Mammary epithelial cell (primary cell): Measurements from ENCODE around the gene UGT1A4.
A peak's percentile ranks its signal among the peaks of the same experiment; 100 is the strongest.

Experiments used
- EZH2 ChIP-seq: IDR thresholded peaks from 2 replicates; pipeline ENCODE4 v1.6.1; 2012; ENCODE audit warnings: low read length, inconsistent platforms, borderline replicate concordance
- TF ChIP-seq, protein P1 (sequence below), 2 donors: IDR thresholded peaks in 1 of 2; conservative IDR thresholded peaks in 1 of 2; 2 replicates each; pipeline ENCODE4 v1.5.1; 2011 to 2012; ENCODE audit warnings: inconsistent platforms in 2 of 2, low read length in 2 of 2, mild to moderate bottlenecking in 2 of 2, control low read depth in 1 of 2, low read depth in 1 of 2; ENCODE audit not compliant: insufficient read depth in 1 of 2; ENCODE audit errors: extremely low read depth in 1 of 2

DNA sequence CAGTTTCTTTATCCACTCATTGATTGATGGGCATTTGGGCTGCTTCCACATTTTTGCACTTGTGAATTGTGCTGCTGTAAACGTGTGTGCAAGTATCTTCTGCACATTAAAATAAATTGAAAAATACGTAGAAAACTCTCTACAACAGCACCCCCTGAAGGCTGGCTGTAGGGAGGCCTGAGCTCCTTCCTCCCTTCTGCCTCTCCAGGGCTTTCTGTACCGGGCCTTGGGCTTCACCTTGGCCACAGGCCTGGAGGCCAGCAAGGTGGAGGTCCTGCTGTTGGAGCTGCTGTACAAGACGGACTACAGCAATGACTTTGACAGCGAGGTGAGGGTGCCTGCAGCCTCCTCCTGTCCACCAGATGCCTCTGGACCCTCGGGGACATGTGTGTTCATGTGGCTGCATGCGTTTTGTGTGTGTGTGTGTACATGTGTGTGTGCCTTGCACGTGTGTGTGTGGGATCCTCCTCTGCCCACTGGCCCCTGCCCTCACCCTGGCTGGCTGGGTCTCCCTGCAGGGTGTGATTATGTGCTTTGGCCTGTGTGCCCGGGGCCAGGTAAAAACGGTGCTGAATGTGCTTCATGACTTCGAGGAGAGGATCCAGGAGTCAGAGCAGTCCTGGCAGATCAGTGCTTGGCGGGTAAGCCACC, 88.8 kb downstream of the UGT1A4 start:
- TF ChIP-seq EZH2 = no peak
- TF ChIP-seq, protein P1, sequence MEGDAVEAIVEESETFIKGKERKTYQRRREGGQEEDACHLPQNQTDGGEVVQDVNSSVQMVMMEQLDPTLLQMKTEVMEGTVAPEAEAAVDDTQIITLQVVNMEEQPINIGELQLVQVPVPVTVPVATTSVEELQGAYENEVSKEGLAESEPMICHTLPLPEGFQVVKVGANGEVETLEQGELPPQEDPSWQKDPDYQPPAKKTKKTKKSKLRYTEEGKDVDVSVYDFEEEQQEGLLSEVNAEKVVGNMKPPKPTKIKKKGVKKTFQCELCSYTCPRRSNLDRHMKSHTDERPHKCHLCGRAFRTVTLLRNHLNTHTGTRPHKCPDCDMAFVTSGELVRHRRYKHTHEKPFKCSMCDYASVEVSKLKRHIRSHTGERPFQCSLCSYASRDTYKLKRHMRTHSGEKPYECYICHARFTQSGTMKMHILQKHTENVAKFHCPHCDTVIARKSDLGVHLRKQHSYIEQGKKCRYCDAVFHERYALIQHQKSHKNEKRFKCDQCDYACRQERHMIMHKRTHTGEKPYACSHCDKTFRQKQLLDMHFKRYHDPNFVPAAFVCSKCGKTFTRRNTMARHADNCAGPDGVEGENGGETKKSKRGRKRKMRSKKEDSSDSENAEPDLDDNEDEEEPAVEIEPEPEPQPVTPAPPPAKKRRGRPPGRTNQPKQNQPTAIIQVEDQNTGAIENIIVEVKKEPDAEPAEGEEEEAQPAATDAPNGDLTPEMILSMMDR (conservative IDR thresholded peaks at IDR 0.05 in 1 of 2, IDR thresholded peaks at IDR 0.05 in 1 of 2; ENCODE audit: extremely low read depth in 1 of 2, insufficient read depth in 1 of 2, low read depth in 1 of 2, low read length in 2 of 2) = peak; percentile 12 to 21
